WI38 (cell line): ENCODE data around the gene A1BG.

ENCODE experiments used
- H3K4me3 ChIP-seq: 2 replicates; pipeline ENCODE4 v1.5.1; 2011; ENCODE audit warnings: low read depth, mild to moderate bottlenecking, control low read depth, low read length
- CTCF ChIP-seq: IDR thresholded peaks from 2 replicates; pipeline ENCODE4 v1.5.1; 2012; ENCODE audit warnings: low read depth, mild to moderate bottlenecking, control low read depth, low read length

The A1BG gene

GRCh38 chr19:58336216-58336615 is 17.1 kb downstream of the A1BG start:
- no peak overlapping the region for H3K4me3 ChIP-seq
- TF ChIP-seq CTCF = no peak

GRCh38 chr19:58335630-58336029 is 17.7 kb downstream of the A1BG start:
- TF ChIP-seq CTCF = no peak
- H3K4me3 ChIP-seq = no peak overlapping the region

- no peak overlapping the region for H3K4me3 ChIP-seq
- no peak for TF ChIP-seq CTCF
Observed at GRCh38 chr19:58334691-58335249, 18.5 kb downstream of the A1BG start.

- no peak overlapping the region for H3K4me3 ChIP-seq
- no peak for TF ChIP-seq CTCF
Observed at GRCh38 chr19:58332697-58333096, 20.6 kb downstream of the A1BG start.

- H3K4me3 ChIP-seq = no peak overlapping the region
- TF ChIP-seq CTCF = no peak
Observed at GRCh38 chr19:58330458-58330857, 22.8 kb downstream of the A1BG start.

- H3K4me3 ChIP-seq = no peak overlapping the region
- TF ChIP-seq CTCF = no peak
Observed at GRCh38 chr19:58328999-58329398, 24.3 kb downstream of the A1BG start.

GRCh38 chr19:58326914-58327726 is 26.2 kb downstream of the A1BG start, which contains the start of gene ZSCAN22:
Gene ZSCAN22, plus strand, starts transcription at chr19:58326994. Its CDS starts 7,809 bp downstream, at chr19:58334803.
- TF ChIP-seq CTCF = no peak
- peak within 1 kb of the TSS; percentile 90 for H3K4me3 ChIP-seq
